NCI-H2081 treated with DMSO at 0.1 percent for 48 hours (cell line): ENCODE results near the gene PRSS57.
A peak's percentile ranks its signal among the peaks of the same experiment; 100 is the strongest.

ENCODE experiments used
- DNase-seq: peaks from one replicate; lab custom pipeline; 2025; lab: John Stamatoyannopoulos, UW

PRSS57 gene

GRCh38 chr19:694481-695351 is 536 bp downstream of the PRSS57 start:
- no peak for DNase-seq

DNA sequence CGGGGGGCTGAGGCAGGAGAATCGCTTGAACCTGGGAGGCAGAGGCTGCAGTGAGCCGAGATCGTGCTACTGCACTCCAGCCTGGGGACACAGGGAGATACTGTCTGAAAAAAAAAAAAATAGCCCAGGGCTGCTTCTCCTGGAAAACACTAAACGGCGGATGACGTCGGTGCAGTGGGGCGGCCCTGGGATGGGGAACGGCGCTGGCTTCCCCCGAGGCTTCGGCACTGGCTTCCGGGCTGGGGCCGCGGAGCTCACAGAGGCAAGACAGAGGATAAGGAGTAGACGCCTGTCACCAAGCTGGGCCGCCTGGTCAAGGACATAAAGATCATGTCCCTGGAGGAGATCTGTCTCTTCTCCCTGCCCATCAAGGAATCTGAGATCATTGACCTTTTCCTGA is 5.0 kb downstream of the PRSS57 start:
- no peak for DNase-seq

DNA sequence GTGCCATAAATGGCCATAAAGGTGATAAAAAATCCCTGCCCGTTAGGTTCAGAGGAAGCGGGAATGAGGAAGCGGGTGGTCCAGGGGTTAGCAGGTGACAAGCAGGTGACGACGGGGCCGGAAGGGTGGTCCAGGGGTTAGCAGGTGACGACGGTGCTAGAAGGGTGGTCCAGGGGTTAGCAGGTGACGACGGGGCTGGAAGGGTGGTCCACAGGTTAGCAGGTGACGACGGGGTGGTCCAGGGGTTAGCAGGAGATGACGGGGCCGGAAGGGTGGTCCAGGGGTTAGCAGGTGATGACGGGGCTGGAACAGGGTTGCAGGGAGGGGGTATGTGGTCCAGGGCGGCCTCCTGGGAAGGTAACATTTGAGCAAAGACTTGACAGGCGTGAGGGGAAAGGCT is 6.3 kb downstream of the PRSS57 start:
- no peak for DNase-seq

GRCh38 chr19:688214-688613 is 7.0 kb downstream of the PRSS57 start:
- DNase-seq: no peak

DNA sequence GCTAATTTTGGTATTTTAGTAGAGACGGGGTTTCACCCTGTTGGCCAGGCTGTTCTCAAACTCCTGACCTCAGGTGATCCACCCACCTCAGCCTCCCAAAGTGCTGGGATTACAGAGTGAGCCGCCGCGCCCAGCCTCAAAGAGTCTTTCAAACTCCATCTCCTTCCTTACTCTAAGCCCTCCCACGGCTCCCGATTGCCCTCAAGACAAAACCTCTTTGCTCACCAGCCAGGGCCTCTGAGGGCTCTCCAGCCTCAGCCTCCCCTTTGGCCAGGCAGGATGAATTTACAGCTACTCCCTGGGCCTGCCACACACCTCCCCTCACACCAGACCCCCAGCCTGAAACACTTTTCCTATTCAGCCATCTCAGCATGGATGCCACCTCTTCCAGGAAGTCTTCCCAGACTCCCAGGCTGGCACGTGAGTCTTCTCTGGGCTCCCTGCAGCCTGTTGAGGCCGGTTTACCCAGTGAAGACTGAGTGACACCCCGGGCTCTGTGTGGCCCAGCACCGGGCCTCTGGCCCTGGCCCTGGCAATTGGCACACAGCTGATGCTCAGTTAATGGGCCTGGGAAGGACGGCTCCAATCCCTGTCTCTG is 7.6 kb downstream of the PRSS57 start:
- no peak for DNase-seq

DNA sequence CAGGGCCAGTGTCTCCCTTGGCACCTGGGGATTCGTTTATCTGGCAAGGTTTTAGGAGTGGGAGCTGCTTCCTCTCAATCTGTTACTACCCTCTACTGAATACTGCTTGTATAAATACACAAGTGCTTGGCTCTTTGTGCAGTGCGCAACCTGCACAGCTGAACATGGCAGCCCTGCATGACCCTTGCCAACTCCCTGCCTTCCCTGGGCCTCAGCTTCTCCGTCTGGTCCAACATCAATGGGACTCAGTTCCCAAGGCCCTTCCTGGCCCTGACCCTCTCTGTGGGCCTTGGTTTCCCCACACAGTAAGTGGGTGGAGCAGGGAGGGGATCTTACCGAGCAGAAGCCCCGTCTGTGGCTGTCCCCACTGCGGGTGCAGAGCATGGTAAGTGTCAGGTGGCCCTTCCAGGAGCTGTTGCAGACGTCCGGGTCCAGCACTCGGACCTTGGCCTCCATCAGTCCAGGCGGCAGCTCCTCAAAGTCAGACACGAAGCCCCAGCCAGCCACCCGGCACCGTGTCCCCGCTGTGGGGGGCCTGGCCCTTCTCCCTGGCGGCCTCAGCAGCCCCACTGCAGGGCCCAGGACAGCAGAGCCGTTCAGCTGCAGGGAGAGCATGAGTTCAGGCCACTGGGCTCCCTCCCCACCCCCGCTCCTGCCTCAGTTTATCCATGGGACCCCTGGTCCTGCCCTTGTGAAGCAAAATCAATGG is 8.5 kb downstream of the PRSS57 start:
- DNase-seq: no peak

DNA sequence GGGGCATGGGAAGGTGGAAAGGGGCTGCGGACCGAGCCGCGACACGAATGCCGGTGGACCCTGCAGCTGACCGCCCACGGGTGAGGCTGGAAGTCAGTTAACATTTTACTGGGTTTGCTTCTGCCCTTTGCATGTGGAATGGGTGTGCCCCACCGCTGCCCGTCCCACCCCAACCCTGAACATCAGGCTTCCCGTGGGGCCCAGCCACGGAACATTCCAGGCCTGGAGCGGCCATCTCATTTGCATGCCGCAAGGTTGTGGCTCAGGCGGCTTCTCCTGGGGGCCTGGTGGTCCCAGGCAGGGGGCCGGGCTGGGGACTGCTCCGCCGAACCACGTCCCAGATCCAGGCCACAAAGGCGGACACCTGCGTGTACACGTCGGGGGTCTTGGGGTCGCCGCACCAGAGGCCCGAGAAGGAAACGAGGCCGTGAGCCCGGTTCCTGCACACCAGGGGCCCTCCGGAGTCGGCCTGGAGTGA is 9.8 kb downstream of the PRSS57 start:
- no peak for DNase-seq

- DNase-seq: no peak
These were observed 12.5 kb downstream of the PRSS57 start for GRCh38 chr19:682678-683320.

GRCh38 chr19:681029-682019 is 13.9 kb downstream of the PRSS57 start:
- DNase-seq: no peak

DNA sequence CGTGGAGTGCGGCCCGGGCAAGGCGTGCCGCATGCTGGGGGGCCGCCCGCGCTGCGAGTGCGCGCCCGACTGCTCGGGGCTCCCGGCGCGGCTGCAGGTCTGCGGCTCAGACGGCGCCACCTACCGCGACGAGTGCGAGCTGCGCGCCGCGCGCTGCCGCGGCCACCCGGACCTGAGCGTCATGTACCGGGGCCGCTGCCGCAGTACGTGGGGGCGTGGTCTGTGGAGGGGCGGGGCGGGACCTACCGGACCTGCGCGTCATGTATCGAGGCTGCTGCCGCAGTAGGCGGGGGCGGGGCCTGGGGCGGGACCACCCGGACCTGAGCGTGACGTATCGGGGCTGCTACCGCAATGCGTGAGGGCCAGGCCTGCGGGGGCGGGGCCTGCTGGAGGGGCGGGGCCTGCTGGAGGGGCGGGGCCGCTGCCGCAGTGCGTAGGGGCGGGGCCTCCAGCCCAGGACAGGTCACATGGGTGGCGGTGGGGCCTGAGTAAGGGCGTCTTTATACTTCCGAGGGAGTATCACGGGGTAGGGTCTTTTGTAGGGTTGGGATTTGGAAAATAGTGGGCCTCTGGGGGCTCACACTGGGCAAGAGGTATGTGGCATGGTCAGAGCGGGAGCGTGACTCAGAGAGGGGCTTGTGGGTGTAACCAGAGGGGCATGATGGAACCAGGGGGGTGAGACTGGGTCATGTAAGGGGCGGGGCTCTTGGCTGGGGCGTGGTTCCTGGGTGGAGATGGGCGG is 14.8 kb downstream of the PRSS57 start:
- peak; percentile 74 for DNase-seq

GRCh38 chr19:679418-680286 is 15.6 kb downstream of the PRSS57 start:
- no peak for DNase-seq

- DNase-seq: no peak
These were observed 16.4 kb downstream of the PRSS57 start for GRCh38 chr19:678791-679388.

- DNase-seq: no peak
These were observed 17.4 kb downstream of the PRSS57 start for GRCh38 chr19:677601-678436.

DNA sequence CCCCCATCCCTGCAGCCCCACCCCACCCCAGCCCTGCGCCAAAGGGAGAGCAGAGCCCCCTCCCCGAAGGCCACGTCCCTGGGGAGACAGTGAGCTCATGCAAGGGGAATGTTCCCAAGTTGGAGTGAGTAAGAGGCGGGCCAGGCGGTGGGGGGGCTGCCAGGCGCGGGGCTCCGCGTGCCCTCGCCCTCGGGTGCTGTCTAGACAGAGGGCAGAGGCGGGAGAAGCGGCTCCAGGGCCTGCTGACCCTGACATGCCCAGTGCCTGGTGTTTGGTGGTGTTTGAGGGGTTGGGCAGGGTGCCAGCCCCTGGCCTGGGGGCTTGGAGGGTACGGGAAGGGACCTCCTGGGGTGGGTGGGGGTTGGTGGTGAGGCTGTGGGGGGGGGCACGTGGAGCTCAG is 18.1 kb downstream of the PRSS57 start:
- DNase-seq: no peak

GRCh38 chr19:676339-677105 is 18.7 kb downstream of the PRSS57 start, which contains the start of gene FSTL3:
TSS of gene FSTL3 (plus strand) at chr19:676392. CDS start at chr19:676424, 32 bp downstream.
- DNase-seq: no peak

- DNase-seq: no peak
These were observed 19.3 kb downstream of the PRSS57 start for GRCh38 chr19:676007-676338.
